ENCODE data around the gene PGM2L1.

Gene PGM2L1

GRCh38 chr11:74288161-74288560 is 110.1 kb downstream of the PGM2L1 start:
- ATAC-seq: peak; percentile 61 to 69

GRCh38 chr11:74284466-74284865 is 113.8 kb downstream of the PGM2L1 start:
- ATAC-seq: no peak

- ATAC-seq: no peak
Observed at GRCh38 chr11:74283580-74284180, 114.6 kb downstream of the PGM2L1 start.

GRCh38 chr11:74282914-74283371 is 115.3 kb downstream of the PGM2L1 start:
- ATAC-seq: no peak

GRCh38 chr11:74282421-74282820 is 115.8 kb downstream of the PGM2L1 start:
- no peak for ATAC-seq

- ATAC-seq: no peak
Observed at GRCh38 chr11:74280494-74280893, 117.7 kb downstream of the PGM2L1 start.
